Middle frontal gyrus (tissue), 1 donor: ENCODE measurements around the gene ATN1.

Experiments
- DNase-seq: peaks from one replicate; pipeline ENCODE4 v3.0.0-alpha.2; 2015; ENCODE audit warnings: low spot score; ENCODE audit errors: extremely low spot score

The ATN1 gene

DNA sequence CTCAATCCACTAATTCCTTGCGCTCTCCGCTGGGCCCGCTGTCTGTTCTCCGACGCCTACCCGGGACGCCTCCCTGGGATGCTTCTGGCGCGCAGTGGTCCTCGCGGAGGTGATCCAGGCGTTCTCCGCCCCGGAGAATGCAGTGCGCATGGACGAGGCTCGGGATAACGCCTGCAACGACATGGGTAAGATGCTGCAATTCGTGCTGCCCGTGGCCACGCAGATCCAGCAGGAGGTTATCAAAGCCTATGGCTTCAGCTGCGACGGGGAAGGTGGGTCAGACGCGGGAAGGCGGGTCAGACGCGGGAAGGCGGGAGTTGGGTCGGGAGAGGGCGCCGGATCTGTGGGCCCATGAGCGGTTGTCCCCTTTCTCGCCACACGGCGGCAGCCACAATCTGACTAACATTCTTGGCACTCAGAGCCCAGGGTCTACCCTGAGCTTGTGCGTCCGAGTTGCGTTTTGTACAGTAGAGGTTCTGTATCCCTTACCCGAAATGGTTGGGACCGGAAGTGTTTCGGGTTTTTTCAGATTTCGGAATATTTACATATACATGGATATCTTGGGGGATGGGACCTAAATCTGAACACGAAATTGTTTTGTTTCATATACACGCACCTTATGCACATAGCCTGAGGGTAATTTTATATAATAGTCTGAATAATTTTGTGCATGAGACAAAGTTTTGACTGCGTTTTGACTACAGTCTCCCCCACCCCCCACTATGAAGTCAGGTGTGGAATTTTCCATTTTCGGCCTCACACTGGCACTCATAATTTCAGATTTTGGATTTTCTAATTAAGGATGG is 16.8 kb downstream of the ATN1 start:
- peak; percentile 89 for DNase-seq

DNA sequence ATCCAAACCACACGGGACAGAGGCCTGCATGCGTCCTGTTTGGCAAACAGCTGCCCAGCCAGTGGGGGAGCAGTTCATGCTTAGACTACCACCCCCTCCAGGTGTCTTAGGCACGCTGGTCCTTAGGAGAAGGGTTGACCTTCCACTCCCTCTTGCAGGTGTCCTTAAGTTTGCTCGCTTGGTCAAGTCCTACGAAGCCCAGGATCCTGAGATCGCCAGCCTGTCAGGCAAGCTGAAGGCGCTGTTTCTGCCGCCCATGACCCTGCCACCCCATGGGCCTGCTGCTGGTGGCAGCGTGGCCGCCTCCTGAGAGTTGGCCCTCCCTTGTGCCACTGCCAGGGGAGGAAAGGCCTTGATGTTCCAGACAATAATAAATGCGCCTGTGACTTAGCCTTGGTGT is 17.9 kb downstream of the ATN1 start:
- no peak for DNase-seq

DNA sequence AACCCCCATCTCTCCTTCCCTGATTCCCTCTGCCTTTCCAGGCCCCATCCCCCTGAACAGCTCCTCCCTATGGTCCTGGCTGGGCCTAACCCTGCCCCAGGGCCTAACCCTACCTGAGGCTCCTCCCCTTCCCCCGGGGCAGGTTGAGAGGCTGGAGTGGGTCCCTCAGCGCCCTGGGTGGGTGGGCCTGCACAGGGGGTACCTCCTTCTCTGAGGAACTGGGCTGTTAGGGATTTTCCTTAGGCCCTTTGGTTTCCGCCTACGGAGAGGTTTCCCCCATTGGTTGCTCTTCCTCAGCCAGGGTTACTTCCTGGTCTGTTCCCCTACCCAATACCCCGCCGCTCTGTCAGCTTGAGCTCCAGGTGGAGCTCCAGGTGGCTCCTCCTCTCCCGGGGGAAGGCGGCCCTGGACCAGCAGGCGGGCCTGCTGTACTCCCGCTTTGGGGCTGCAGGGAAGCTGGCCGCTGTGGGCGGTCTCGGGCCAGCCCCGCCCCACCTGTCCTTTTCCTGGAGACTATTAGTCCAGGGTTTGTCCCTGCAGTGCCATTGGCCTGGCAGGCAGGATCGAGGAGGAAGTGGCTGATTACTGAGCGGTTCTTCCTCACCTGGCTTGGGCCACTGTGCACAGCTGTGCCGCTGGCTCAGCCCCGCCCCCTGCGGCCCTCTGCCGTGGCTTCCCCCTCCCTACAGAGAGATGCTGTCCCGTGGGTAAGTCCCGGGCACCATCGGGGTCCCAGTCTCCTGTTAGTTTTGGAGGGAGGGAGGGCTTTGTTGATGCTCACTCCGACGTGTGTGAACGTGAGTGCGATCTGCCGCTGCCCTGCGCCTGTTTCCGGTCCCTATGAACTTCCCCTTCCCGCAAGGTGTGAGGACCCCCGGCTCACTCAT is 18.5 kb downstream of the ATN1 start:
- DNase-seq, result no peak

DNA sequence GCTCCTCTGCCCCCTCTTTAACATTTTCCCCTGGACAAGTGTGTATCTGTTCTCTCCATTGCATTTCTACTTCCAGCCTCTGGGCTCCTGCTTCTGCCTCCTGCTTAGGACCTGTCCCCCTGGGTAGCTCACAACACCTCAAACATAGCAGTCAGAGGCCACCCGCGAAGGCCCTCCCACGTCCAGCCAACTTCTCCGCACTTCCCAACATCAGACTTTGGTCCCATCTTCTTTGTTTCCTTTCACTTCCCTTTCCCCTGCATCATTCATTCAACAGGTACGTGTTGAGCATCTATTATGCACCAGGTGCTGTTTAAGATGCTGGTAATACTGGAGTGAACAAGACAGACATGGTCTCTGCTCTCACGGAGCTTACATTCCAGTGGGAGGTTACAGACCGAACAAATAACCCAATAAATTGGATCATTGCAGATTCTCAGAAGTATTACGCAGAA is 19.2 kb downstream of the ATN1 start:
- no peak for DNase-seq

DNA sequence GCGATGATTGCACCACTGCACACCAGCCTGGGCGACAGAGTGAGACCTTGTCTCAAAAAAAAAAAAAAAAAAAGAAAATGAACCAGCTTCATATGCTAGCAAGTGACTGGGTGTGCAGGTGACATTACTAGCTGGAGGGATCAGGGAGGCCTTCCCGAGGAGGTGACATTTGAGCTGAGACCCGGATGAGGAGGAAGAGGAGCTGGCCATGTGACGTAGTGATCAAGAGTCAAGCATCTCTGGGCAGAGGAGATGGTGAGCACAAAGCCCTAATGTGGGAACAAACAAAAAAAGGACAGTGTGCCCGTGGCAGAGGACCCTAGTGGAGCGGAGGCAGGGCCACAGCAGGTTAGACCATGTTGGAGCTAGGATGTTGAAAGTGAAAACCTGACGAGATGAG is 19.9 kb downstream of the ATN1 start:
- no peak for DNase-seq

DNA sequence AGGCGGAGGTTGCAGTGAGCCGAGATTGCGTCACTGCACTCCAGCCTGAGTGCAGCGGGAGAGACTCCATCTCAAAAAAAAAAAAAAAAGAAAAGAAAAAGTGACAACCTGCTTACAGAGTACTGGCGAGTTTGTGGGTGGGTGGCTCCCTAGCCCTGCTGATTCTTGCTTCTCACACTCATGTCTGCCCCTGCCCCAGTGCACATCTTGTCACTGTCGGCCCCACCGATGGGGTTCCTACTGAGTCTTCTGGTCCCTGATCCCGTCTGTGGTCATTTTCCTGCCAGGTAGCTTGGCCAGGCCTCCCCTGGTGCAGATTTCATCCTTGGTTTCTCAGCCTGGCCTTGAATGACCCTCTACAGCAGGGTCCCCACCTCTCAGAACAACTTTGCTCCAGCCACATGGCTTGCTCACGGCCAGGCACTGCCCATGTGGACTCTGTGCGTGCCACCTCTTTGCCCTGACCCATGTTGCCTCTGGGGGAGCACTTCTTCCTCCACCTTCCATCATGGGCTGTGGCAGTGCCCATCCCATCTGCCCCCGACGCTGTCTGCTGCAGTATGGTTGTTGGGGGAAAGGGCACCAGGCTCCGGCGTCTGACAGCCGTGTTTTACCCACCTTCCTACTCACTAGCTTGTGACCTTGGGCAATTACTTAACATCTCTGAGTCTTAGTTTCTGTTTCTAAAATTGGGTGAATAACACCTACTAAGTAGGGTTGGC is 21.3 kb downstream of the ATN1 start:
- DNase-seq, result no peak

DNA sequence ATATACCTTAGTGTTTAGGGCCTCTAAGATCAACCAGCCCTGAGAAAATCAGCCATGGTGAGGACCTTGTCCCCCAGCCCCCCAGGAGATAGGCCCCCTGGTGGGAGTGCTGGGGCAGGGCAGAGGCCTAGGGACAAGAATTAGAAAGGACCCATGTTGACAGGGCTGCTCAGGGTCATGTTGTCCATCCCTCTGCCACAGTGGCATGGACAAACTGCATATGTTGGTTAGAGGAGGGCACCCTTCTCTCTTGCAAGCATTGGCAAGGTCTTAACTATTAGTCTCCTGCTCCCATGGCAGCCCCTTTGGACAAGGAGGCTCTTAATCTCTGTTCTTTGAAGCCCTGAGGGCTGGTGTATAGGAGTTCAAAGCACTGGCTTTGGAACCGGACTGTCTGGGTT is 22.6 kb downstream of the ATN1 start:
- no peak for DNase-seq

DNA sequence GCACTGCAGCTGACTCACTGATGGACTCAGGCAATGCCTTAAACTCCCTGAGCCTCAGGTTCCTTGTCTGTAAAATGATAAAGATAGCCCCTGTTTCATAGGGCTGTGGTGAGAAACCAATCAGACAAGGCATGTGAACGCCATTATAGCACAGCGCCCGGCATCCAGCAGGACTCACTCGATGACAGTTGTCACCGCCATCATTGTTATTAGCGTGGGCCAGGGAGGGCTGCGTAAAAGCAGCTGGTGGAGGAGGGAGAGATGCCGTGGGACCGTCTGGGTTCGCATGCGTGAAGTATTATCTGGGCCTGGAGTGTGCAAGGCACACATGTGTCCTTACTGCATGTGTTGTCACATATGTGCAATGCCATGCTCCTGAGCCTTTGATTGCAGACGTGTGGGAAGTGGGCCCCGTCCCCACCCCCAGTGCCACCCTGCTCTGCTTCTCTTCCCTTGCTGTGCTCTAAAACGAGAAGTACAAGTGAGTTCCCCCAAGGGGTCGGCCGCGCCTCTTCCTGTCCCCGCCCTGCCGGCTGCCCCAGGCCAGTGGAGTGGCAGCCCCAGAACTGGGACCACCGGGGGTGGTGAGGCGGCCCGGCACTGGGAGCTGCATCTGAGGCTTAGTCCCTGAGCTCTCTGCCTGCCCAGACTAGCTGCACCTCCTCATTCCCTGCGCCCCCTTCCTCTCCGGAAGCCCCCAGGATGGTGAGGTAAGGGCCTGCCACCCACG is 23.2 kb downstream of the ATN1 start, which contains the start of gene PTPN6:
TSS of gene PTPN6 (plus strand) at position 546 of the 730 bp plus-strand sequence. CDS start at position 703, 157 bp downstream.
- DNase-seq, result no peak

DNA sequence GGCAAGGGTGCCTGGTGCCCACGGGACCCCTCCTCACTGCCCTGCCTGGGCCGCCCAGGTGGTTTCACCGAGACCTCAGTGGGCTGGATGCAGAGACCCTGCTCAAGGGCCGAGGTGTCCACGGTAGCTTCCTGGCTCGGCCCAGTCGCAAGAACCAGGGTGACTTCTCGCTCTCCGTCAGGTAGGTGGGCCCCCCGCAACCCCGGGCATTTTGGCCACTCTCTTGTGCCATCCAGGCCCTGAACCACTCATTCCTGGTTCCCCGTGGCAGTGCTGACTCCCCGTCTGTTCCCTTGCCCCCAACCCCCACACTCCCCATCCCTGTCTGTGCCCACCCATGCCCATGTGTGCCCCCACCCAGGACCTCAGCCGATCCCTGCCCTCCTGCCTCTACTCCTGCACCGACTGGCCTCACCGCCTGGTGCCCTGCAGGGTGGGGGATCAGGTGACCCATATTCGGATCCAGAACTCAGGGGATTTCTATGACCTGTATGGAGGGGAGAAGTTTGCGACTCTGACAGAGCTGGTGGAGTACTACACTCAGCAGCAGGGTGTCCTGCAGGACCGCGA is 23.9 kb downstream of the ATN1 start:
- no peak for DNase-seq

DNA sequence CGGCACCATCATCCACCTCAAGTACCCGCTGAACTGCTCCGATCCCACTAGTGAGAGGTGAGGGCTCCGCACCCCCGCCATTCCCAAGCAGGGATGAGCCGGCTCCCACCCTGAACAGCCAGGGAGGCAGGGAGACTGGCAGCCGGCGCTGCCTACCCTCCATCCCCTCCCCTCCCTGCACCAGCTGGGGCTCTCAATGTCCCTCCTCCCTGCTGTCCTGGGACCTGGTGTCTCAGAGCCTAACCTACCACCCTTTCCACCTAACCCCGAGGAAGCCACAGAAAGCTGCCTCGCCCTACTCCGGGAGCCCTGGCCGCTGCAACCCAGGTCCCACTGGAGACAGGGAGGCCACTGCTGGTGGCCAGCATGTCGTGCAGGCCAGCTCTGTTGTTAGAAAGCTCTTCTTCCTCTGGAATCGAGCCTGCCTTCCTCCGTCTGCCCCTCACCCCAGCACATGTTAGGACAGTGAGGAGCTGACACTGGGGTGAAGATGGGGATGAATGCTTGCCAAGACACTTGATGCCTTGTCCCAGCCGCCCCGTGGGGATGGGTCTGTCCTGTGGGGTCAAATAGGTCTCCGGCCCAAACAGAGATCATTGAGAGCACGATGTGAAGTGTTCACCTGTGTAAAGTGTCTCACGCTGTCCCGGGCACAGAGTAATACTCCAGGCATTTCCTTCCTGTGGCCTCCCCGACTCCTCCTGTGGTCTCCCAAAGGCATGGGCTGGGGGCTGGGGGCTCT is 24.5 kb downstream of the ATN1 start:
- no peak for DNase-seq

DNA sequence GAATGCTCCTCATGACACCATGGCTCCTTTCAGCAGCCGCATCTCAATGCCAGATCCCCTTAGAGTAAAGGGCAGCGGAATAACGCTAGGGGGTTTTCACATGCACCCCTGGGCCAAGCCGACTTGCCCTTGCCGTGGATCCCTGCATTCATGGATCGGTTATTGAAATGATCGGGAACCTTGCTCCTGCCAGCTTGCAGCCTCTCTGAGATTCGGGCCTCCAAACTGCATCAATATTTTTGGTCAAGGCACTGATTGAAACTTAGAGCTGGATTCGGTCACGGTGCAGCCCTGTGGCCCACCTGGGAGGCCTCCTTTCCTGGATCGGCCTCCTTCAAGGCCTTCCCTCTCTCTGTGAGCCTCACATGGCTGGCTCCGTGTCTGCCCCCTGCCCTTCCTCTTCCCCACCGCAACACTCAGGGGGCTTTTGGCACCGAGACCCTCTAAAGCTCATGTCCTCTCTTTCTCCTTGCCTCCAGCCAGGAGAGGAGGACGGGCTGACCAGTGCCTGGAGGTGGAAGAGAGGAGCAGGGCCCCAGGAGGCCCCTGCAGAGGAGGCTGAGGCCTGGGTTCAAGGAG is 25.2 kb downstream of the ATN1 start:
- DNase-seq, result no peak

DNA sequence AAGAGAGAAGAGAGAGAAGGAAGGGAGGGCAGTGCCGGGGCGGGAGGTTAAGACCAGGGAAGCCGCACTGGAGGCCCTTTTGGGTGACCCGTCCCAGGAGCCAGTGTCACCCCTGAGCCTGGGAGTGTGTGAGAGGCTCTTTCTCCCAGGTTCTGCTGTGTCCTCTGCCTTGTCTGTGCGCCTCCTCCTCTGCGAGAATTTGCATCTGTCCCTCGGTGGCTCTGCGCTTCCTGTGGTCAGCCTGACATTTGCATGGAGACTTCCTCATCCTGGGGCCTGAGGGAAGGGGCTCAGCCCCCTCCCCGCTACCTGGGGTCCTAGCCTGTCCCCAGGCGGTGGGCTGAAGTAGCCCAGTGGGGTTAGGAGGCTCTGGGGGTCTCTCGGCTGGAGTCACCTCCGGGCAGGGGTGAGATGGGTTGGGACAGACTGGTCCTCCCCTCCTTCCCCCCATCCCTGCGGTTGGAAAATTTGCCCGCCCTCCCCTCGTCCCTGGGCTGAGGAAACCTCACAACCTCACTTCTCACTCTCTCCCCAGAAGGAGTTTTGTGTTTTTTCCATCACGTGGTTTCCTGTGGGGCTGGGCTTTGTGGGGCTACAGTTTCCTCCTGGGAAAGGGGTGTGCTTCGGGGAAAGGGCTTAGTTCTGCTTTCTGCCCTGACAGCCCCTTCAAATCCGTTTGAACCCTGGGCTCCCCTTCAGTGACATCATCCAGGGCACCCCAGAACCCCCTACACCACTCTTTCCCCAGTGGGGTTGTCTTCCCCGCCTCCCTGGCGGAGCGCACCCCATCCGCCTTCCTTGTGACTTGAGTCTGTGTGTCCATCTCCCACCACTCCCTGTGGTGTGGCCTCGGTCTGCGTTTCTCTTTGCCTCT is 25.9 kb downstream of the ATN1 start:
- DNase-seq, result no peak

DNA sequence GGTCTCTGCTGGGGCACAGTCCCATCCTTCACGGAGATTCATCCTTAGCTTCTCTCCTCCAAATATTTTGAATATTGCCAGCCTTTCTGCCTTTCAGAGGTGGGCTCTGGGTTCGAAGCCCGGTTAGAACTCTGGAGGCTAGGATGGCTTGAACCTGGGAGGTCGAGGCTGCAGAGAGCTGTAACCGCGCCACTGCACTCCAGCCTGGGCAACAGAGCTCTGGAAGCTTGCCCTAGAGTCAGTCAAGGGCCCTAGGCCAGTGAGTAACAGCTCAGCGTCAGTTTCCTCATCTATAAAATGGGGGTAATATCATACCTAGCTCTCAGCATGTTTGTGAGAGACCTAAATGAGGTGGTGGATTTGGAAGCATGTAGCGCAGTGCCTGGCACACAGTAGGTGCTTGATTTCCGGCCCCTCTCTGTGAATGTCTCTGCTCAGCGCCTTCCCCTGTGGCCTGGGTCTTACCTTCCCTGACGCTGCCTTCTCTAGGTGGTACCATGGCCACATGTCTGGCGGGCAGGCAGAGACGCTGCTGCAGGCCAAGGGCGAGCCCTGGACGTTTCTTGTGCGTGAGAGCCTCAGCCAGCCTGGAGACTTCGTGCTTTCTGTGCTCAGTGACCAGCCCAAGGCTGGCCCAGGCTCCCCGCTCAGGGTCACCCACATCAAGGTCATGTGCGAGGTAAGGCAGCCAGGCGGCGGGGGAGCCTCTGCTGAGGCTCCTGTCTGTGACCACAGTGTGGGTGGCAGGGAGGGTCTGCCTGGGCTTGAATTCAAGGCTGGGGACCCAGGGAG is 26.8 kb downstream of the ATN1 start:
- DNase-seq, result no peak

DNA sequence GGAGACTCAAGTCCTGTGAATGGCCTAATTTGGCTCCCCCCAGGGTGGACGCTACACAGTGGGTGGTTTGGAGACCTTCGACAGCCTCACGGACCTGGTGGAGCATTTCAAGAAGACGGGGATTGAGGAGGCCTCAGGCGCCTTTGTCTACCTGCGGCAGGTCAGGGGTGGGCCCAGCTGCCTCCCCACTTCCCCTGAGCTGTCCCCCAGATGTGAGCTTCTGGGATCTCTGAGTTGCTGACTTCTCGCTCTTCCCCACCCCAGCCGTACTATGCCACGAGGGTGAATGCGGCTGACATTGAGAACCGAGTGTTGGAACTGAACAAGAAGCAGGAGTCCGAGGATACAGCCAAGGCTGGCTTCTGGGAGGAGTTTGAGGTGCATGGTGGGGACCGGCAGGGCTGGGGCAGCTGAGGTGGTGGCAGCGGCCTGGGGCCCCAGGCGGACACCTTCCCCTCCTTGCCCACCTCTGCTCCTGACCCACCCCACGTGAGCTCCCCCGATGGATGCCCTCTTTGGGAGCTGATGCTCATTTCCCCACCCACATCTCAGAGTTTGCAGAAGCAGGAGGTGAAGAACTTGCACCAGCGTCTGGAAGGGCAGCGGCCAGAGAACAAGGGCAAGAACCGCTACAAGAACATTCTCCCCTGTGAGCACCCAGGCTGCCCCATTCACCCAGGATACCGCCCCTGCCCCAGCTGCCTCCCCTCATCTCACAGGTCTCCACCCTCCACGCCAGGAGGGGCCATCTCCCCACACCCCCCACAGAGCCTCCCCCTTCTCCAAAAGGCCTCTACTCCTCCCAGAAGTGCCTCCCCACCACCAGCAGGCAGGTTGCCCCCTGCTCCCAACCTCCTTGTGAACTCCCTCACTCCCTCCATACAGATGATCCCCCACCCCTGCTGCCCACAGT is 27.6 kb downstream of the ATN1 start:
- no peak for DNase-seq

DNA sequence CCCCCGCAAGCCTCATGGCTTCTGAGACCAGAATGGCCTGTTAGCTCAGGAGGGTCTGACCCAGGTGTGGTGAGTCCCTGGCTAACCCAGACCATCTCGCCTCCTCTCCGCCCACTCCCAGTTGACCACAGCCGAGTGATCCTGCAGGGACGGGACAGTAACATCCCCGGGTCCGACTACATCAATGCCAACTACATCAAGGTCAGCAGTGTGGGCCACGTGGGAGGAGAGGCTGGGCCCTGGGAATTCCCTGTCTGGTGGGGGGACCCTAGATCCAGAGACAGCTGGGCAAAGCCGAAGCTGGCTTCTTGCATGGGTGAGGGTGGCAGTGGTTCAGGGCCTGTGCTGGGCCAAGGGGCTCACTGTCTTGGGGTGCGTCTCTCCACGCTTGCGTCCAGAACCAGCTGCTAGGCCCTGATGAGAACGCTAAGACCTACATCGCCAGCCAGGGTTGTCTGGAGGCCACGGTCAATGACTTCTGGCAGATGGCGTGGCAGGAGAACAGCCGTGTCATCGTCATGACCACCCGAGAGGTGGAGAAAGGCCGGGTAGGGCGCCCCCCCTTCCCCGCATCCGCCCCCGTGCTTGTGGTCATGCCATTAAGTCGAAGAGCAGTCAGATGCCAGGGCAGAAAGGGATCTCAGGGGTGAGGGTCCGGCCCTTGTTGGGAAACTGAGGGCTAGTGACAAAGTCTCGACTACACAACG is 28.4 kb downstream of the ATN1 start:
- DNase-seq, result no peak

DNA sequence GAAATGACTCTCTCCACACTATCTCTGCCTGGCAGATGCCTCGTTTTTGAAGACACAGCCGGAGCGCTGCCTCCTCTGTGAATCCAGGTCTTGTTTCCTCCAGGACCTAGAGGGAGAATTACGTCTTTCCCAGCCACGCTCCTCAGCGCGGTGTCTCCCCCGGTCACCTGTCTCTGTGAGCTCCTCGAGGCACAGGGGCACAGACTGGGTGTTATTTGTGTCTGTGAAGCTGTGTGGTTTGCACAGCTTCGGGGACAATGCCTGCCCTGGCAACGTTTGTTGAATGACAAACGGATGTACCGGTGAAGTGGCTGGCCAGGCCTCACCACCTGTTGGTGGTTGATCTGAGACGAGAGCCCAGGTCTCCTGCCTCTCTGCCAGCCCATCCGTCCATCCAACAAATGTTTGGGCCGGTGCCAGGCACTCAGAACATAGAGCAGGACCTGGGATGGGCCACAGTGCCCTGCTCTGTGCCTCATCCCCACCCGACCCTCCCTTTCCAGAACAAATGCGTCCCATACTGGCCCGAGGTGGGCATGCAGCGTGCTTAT is 29.5 kb downstream of the ATN1 start:
- no peak for DNase-seq
